ENCODE measurements around the gene MND1. TPM values are rescaled to one million over a fixed set of nuclear protein-coding genes. Genes with fewer than 3 reads are reported as not detected.

Gene MND1
- total and polyA plus RNA-seq, 2 donors (not counting 3 experiments of a cell fraction or from before 2014, with no cell fraction given): 0.66 to 7.7 TPM

DNA sequence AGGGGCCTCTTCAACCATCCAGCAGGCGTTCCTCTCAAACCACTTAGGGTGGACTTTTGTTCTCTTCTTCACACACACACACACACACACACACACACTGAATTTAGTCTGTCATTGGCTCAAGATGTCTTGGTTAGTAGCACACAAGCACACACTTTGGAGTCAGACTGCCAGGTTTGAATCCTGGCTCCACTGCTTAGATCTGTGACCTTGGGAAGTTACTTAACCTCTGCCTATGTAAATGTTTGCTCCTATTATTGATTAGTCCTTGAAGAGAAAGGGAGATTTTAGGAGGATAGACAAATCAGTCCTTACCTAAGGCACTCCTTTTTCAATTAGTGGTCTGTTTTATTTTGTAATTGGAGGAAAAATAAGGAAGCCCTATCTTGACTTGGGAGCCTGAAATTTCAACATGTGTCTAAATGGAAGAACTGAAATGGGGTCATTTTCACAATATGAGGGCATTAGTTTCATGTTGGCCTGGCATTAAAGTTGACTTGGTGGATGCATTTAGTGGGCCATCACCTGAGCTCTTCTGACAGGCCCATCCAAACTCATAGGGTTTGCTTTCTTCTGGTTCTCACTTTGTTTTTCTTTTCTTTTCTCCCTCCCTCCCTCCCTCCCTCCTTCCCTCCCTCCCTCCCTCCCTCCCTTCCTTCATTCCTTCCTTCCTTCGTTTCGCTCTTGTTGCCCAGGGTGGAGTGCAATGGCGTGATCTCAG, 108.3 kb downstream of the MND1 start:
- FAIRE-seq (no peak), DNase-seq (ENCODE audit: low read depth, low spot score) (no peak)
- no peak overlapping the region for H3K4me3 ChIP-seq (replicated peaks in 1 of 3; ENCODE audit: insufficient read depth in 1 of 3, low read depth in 1 of 3, low read length in 3 of 3)
- POLR2A ChIA-PET: no interaction called here
- TF ChIP-seq GATA2 (IDR thresholded peaks at IDR 0.05; ENCODE audit: insufficient read depth, insufficient read length, low read depth, low read length): no peak
- no peak for TF ChIP-seq POLR2A (IDR thresholded peaks at IDR 0.05; ENCODE audit: low read depth, low read length)
- no peak for TF ChIP-seq JUN (IDR thresholded peaks at IDR 0.05; ENCODE audit: borderline replicate concordance, insufficient read depth, insufficient read length, low read depth)
- TF ChIP-seq, protein P1, sequence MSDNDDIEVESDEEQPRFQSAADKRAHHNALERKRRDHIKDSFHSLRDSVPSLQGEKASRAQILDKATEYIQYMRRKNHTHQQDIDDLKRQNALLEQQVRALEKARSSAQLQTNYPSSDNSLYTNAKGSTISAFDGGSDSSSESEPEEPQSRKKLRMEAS (IDR thresholded peaks at IDR 0.05; ENCODE audit: insufficient read depth, insufficient read length): no peak
- no peaks in the 10 kb centered on the region for H3K36me3 ChIP-seq (ENCODE audit: control insufficient read depth in 2 of 2, extremely low read depth in 1 of 2, insufficient read depth in 2 of 2, low read length in 2 of 2)
- no peak overlapping the region for H3K4me2 ChIP-seq (ENCODE audit: insufficient read depth, low read length)
- no peaks in the 10 kb centered on the region for H3K27me3 ChIP-seq (ENCODE audit: control insufficient read depth in 2 of 2, insufficient read depth in 2 of 2, low read length in 2 of 2)
- no peaks in the 10 kb centered on the region for H3K9me3 ChIP-seq (replicated peaks; ENCODE audit: control insufficient read depth, insufficient read depth, low read length)
- CTCF ChIA-PET: no interaction called here
- no peaks in the 10 kb centered on the region for H4K20me1 ChIP-seq (replicated peaks; ENCODE audit: control insufficient read depth, extremely low read depth, insufficient read depth, low read length)
- BruUV-seq (replicated peaks): no TSS peak
- dilution Hi-C loops (cut with MboI; ENCODE audit: extremely low pct_ligation_motif_present, low sequenced_read_pairs) (no loop called here), intact Hi-C loops (cut with micrococcal nuclease) (loop anchor here (5.0 kb wide), 1 partner anchor 51 kb away; no protein-coding TSS in a partner anchor)
- no peak overlapping the region for H3K27ac ChIP-seq (ENCODE audit: insufficient read depth, low read depth, low read length)
- no peaks in the 10 kb centered on the region for H3K9me1 ChIP-seq (replicated peaks; ENCODE audit: control insufficient read depth, extremely low read depth, insufficient read depth, low read length)
- H2AFZ ChIP-seq (ENCODE audit: low read depth, low read length): no peak overlapping the region
- peaks cover 9% of the 10 kb centered on the region for H3K4me1 ChIP-seq (ENCODE audit: control insufficient read depth, extremely low read depth, insufficient read depth, low read length)
- no peaks in the 10 kb centered on the region for H3K79me2 ChIP-seq (ENCODE audit: control insufficient read depth, insufficient read depth, low read length)
- H3K9ac ChIP-seq (replicated peaks; ENCODE audit: extremely low read depth, insufficient read depth, low read length): no peak overlapping the region

DNA sequence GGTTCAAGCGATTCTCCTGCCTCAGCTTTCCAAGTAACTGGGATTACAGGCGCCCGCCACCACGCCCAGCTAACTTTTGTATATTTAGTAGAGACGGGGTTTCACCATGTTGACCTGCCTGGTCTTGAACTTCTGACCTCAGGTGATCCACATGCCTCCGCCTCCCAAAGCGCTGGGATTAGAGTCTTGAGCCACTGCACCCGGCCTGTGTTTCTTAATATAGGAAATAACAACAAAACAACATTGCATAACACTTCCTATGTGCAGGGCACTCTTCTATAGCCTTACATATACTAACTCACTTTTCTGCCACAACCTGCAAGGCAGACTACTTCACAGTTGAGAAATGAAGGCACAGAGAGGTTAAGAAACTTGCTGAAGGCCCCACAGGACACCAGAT, 108.9 kb downstream of the MND1 start:
- TF ChIP-seq POLR2A (IDR thresholded peaks at IDR 0.05; ENCODE audit: low read depth, low read length) (no peak), MYC (IDR thresholded peaks at IDR 0.05; ENCODE audit: low read depth, low read length) (no peak), POLR2AphosphoS5 (IDR thresholded peaks at IDR 0.05; ENCODE audit: insufficient read depth, low read depth, low read length) (no peak), FOS (IDR thresholded peaks at IDR 0.05; ENCODE audit: borderline replicate concordance, insufficient read depth, low read length) (no peak), JUN (IDR thresholded peaks at IDR 0.05; ENCODE audit: borderline replicate concordance, insufficient read depth, insufficient read length, low read depth) (no peak), EZH2 (IDR thresholded peaks at IDR 0.05; ENCODE audit: borderline replicate concordance, low read depth, low read length, severe bottlenecking) (no peak), GATA2 (IDR thresholded peaks at IDR 0.05; ENCODE audit: insufficient read depth, insufficient read length, low read depth, low read length) (no peak)
- TF ChIP-seq, protein P2, sequence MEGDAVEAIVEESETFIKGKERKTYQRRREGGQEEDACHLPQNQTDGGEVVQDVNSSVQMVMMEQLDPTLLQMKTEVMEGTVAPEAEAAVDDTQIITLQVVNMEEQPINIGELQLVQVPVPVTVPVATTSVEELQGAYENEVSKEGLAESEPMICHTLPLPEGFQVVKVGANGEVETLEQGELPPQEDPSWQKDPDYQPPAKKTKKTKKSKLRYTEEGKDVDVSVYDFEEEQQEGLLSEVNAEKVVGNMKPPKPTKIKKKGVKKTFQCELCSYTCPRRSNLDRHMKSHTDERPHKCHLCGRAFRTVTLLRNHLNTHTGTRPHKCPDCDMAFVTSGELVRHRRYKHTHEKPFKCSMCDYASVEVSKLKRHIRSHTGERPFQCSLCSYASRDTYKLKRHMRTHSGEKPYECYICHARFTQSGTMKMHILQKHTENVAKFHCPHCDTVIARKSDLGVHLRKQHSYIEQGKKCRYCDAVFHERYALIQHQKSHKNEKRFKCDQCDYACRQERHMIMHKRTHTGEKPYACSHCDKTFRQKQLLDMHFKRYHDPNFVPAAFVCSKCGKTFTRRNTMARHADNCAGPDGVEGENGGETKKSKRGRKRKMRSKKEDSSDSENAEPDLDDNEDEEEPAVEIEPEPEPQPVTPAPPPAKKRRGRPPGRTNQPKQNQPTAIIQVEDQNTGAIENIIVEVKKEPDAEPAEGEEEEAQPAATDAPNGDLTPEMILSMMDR (IDR thresholded peaks at IDR 0.05; ENCODE audit: extremely low read depth in 1 of 2, insufficient read depth in 1 of 2, low read depth in 1 of 2, low read length in 2 of 2): no peak
- TF ChIP-seq, protein P1 (IDR thresholded peaks at IDR 0.05; ENCODE audit: insufficient read depth, insufficient read length): no peak
- no peak overlapping the region for H3K9ac ChIP-seq (replicated peaks; ENCODE audit: extremely low read depth, insufficient read depth, low read length)
- H3K4me3 ChIP-seq (replicated peaks in 1 of 3; ENCODE audit: insufficient read depth in 1 of 3, low read depth in 1 of 3, low read length in 3 of 3): no peak overlapping the region
- no peaks in the 10 kb centered on the region for H3K36me3 ChIP-seq (ENCODE audit: control insufficient read depth in 2 of 2, extremely low read depth in 1 of 2, insufficient read depth in 2 of 2, low read length in 2 of 2)
- DNase-seq (ENCODE audit: low read depth, low spot score) (no peak), FAIRE-seq (no peak)
- no peak overlapping the region for H3K27ac ChIP-seq (ENCODE audit: insufficient read depth, low read depth, low read length)
- H2AFZ ChIP-seq (ENCODE audit: low read depth, low read length): no peak overlapping the region
- no TSS peak for BruUV-seq (replicated peaks)
- no peaks in the 10 kb centered on the region for H4K20me1 ChIP-seq (replicated peaks; ENCODE audit: control insufficient read depth, extremely low read depth, insufficient read depth, low read length)
- peaks cover 9% of the 10 kb centered on the region for H3K4me1 ChIP-seq (ENCODE audit: control insufficient read depth, extremely low read depth, insufficient read depth, low read length)
- dilution Hi-C loops (cut with MboI; ENCODE audit: extremely low pct_ligation_motif_present, low sequenced_read_pairs): no loop called here
- H3K27me3 ChIP-seq (ENCODE audit: control insufficient read depth in 2 of 2, insufficient read depth in 2 of 2, low read length in 2 of 2): no peaks in the 10 kb centered on the region
- H3K4me2 ChIP-seq (ENCODE audit: insufficient read depth, low read length): no peak overlapping the region
- H3K79me2 ChIP-seq (ENCODE audit: control insufficient read depth, insufficient read depth, low read length): no peaks in the 10 kb centered on the region
- H3K9me1 ChIP-seq (replicated peaks; ENCODE audit: control insufficient read depth, extremely low read depth, insufficient read depth, low read length): no peaks in the 10 kb centered on the region
- intact Hi-C loops (cut with micrococcal nuclease): loop anchor here (5.0 kb wide), 1 partner anchor 51 kb away; no protein-coding TSS in a partner anchor
- no peaks in the 10 kb centered on the region for H3K9me3 ChIP-seq (replicated peaks; ENCODE audit: control insufficient read depth, insufficient read depth, low read length)
- ChIA-PET POLR2A (no interaction called here), CTCF (no interaction called here)

Data from endothelial cell of umbilical vein (primary cell).